CD8-positive, alpha-beta memory T cell (primary cell): ENCODE results near the gene HHIPL1. TPM values are rescaled to one million over a fixed set of nuclear protein-coding genes. Genes with fewer than 3 reads are reported as not detected.
A peak's percentile ranks its signal among the peaks of the same experiment; 100 is the strongest.

Experiments used
- CTCF ChIA-PET: fragments of 350-600 bp; sonication (Branson Sonifier 250); formaldehyde crosslinking; loops from one replicate; lab custom pipeline; 2021; ENCODE audit warnings: antibody characterized with exemption; lab: Charles Lee
- POLR2A ChIA-PET: fragments of 350-600 bp; sonication (Branson Sonifier 250); formaldehyde crosslinking; loops from one replicate; lab custom pipeline; 2021; ENCODE audit warnings: antibody characterized with exemption; lab: Charles Lee
- DNase-seq, 5 donors: peaks; one replicate each; pipeline versions ENCODE4 v3.0.0 to v3.0.0-alpha.2; 2020 to 2022; ENCODE audit warnings: mixed read lengths in 1 of 5
- H3K27ac ChIP-seq: one replicate; pipeline ENCODE4 v1.7.0; 2013; ENCODE audit warnings: low read depth, mild to moderate bottlenecking, low read length, moderate library complexity
- H3K27me3 ChIP-seq: 2 replicates; pipeline ENCODE4 v1.7.0; 2013; ENCODE audit warnings: low read length, mild to moderate bottlenecking; ENCODE audit not compliant: insufficient read depth, poor library complexity, severe bottlenecking
- H3K36me3 ChIP-seq: 2 replicates; pipeline ENCODE4 v1.7.0; 2013; ENCODE audit warnings: mild to moderate bottlenecking, low read length, moderate library complexity; ENCODE audit not compliant: insufficient read depth
- H3K4me1 ChIP-seq: 2 replicates; pipeline ENCODE4 v1.7.0; 2013; ENCODE audit warnings: mild to moderate bottlenecking, low read length, moderate library complexity; ENCODE audit not compliant: insufficient read depth
- H3K4me3 ChIP-seq: 2 replicates; pipeline ENCODE4 v1.7.0; 2013; ENCODE audit warnings: mild to moderate bottlenecking, low read length
- H3K9me3 ChIP-seq: 2 replicates; pipeline ENCODE4 v1.7.0; 2013; ENCODE audit warnings: mild to moderate bottlenecking, low read length
- H3K27ac Mint-ChIP-seq, 8 donors: one replicate each; pipeline ENCODE4 v1.8.0; 2020 to 2021; ENCODE audit warnings: mixed read lengths in 8 of 8, mild to moderate bottlenecking in 6 of 8, inconsistent platforms in 3 of 8, moderate library complexity in 3 of 8
- H3K27me3 Mint-ChIP-seq, 2 donors: one replicate each; pipeline ENCODE4 v1.8.0; 2020 to 2021; ENCODE audit warnings: mixed read lengths in 2 of 2, mild to moderate bottlenecking in 1 of 2, moderate library complexity in 1 of 2
- H3K36me3 Mint-ChIP-seq, 3 donors: one replicate each; pipeline ENCODE4 v1.8.0; 2020 to 2021; ENCODE audit warnings: mixed read lengths in 3 of 3, inconsistent platforms in 1 of 3, mild to moderate bottlenecking in 1 of 3
- H3K4me1 Mint-ChIP-seq, 3 donors: one replicate each; pipeline ENCODE4 v1.8.0; 2020 to 2021; ENCODE audit warnings: mixed read lengths in 3 of 3, inconsistent platforms in 1 of 3, mild to moderate bottlenecking in 1 of 3
- H3K4me3 Mint-ChIP-seq, 7 donors: one replicate each; pipeline ENCODE4 v1.8.0; 2020 to 2021; ENCODE audit warnings: mixed read lengths in 7 of 7, mild to moderate bottlenecking in 6 of 7, moderate library complexity in 4 of 7, inconsistent platforms in 2 of 7
- H3K9me3 Mint-ChIP-seq, 5 donors: one replicate each; pipeline ENCODE4 v1.8.0; 2020 to 2022; ENCODE audit warnings: mixed read lengths in 5 of 5, mild to moderate bottlenecking in 3 of 5, moderate library complexity in 2 of 5, inconsistent platforms in 1 of 5
- polyA plus RNA-seq: library from polyadenylated mRNA; unstranded; fragments of 300-500 nt; fragmentation: Illumina TruSeq; gene quantifications from one replicate; pipeline ENCODE4 v1.2.3, GENCODE V29; 2021
- total RNA-seq, 2 experiments: library from RNA; stranded (reverse); gene quantifications; one replicate each; pipeline ENCODE4 v1.2.3, GENCODE V29; 2021

The HHIPL1 gene
- total and polyA plus RNA-seq, 3 experiments from 2014 or later: 0.04 TPM; not detected in 2

GRCh38 chr14:99687284-99688209 is 42.6 kb downstream of the HHIPL1 start:
- H3K36me3 Mint-ChIP-seq: peaks cover 2 to 4% (median 3%) of the 10 kb centered on the region in 3 donors
- no peaks in the 10 kb centered on the region for H3K9me3 ChIP-seq
- H3K27ac ChIP-seq: no peak overlapping the region
- CTCF ChIA-PET: interaction anchor here (0.8 to 1.7 kb wide), 7 partner anchors 9 to 171 kb away, joined by 3 to 12 read pairs (median 3); no protein-coding TSS in a partner anchor
- no peaks in the 10 kb centered on the region for H3K36me3 ChIP-seq
- POLR2A ChIA-PET: no interaction called here
- peaks cover 21% of the 10 kb centered on the region for H3K27me3 ChIP-seq
- peaks cover 10 to 19% (median 11%) of the 10 kb centered on the region in 3 donors for H3K4me1 Mint-ChIP-seq
- H3K4me3 ChIP-seq: no peak overlapping the region
- peak overlapping the region in 1 of 7 donors; percentile 63 for H3K4me3 Mint-ChIP-seq
- H3K27ac Mint-ChIP-seq: no peak overlapping the region
- DNase-seq: peak in 4 of 5 donors; percentile 16 to 48 (median 28)
- peaks cover 19 to 43% of the 10 kb centered on the region in 2 donors for H3K27me3 Mint-ChIP-seq
- H3K4me1 ChIP-seq: peaks cover 19% of the 10 kb centered on the region
- H3K9me3 Mint-ChIP-seq: no peaks in the 10 kb centered on the region

GRCh38 chr14:99688210-99688581 is 43.3 kb downstream of the HHIPL1 start:
- Histone ChIP-seq H3K4me3 (no peak overlapping the region), H3K27ac (no peak overlapping the region), H3K36me3 (no peaks in the 10 kb centered on the region), H3K9me3 (no peaks in the 10 kb centered on the region), H3K27me3 (peaks cover 21% of the 10 kb centered on the region), H3K4me1 (peaks cover 15% of the 10 kb centered on the region)
- H3K36me3 Mint-ChIP-seq: peaks cover 2 to 4% (median 3%) of the 10 kb centered on the region in 3 donors
- ChIA-PET POLR2A (no interaction called here), CTCF (interaction anchor here (0.8 to 1.7 kb wide), 6 partner anchors 8 to 172 kb away, joined by 3 to 12 read pairs (median 3); no protein-coding TSS in a partner anchor)
- H3K9me3 Mint-ChIP-seq: no peaks in the 10 kb centered on the region
- no peak overlapping the region for H3K27ac Mint-ChIP-seq
- peaks cover 17 to 43% of the 10 kb centered on the region in 2 donors for H3K27me3 Mint-ChIP-seq
- no peak overlapping the region for H3K4me3 Mint-ChIP-seq
- peaks cover 5 to 13% (median 9%) of the 10 kb centered on the region in 3 donors for H3K4me1 Mint-ChIP-seq
- no peak for DNase-seq

- Mint-ChIP-seq H3K9me3 (no peaks in the 10 kb centered on the region), H3K36me3 (peaks cover 2 to 4% (median 2%) of the 10 kb centered on the region in 3 donors), H3K27ac (no peak overlapping the region), H3K4me3 (peak overlapping the region in 1 of 7 donors; percentile 25), H3K27me3 (peaks cover 17 to 43% of the 10 kb centered on the region in 2 donors), H3K4me1 (peaks cover 5 to 13% (median 9%) of the 10 kb centered on the region in 3 donors)
- Histone ChIP-seq H3K36me3 (no peaks in the 10 kb centered on the region), H3K4me3 (no peak overlapping the region), H3K27ac (no peak overlapping the region), H3K9me3 (no peaks in the 10 kb centered on the region), H3K27me3 (peaks cover 21% of the 10 kb centered on the region), H3K4me1 (peaks cover 11% of the 10 kb centered on the region)
- POLR2A ChIA-PET: no interaction called here
- no peak for DNase-seq
- CTCF ChIA-PET: interaction anchor here (0.8 to 1.7 kb wide), 6 partner anchors 8 to 172 kb away, joined by 3 to 12 read pairs (median 3); no protein-coding TSS in a partner anchor
Measured at GRCh38 chr14:99688629-99689028, 43.7 kb downstream of the HHIPL1 start.

GRCh38 chr14:99689266-99690236 is 44.6 kb downstream of the HHIPL1 start:
- Histone ChIP-seq H3K4me3 (no peak overlapping the region), H3K27ac (no peak overlapping the region), H3K36me3 (no peaks in the 10 kb centered on the region), H3K4me1 (peaks cover 10% of the 10 kb centered on the region), H3K27me3 (peaks cover 21% of the 10 kb centered on the region), H3K9me3 (no peaks in the 10 kb centered on the region)
- POLR2A ChIA-PET: no interaction called here
- peaks cover 17 to 43% of the 10 kb centered on the region in 2 donors for H3K27me3 Mint-ChIP-seq
- peak overlapping the region in 1 of 8 donors; percentile 65 for H3K27ac Mint-ChIP-seq
- H3K4me3 Mint-ChIP-seq: no peak overlapping the region
- H3K36me3 Mint-ChIP-seq: peaks cover 0 to 4% (median 2%) of the 10 kb centered on the region in 3 donors
- H3K9me3 Mint-ChIP-seq: no peaks in the 10 kb centered on the region
- CTCF ChIA-PET: no interaction called here
- DNase-seq: no peak
- peaks cover 5 to 10% (median 6%) of the 10 kb centered on the region in 3 donors for H3K4me1 Mint-ChIP-seq

GRCh38 chr14:99690636-99691035 is 45.7 kb downstream of the HHIPL1 start:
- Mint-ChIP-seq H3K27ac (no peak overlapping the region), H3K36me3 (peaks cover 0 to 4% (median 2%) of the 10 kb centered on the region in 3 donors), H3K9me3 (no peaks in the 10 kb centered on the region), H3K27me3 (peaks cover 16 to 46% of the 10 kb centered on the region in 2 donors), H3K4me1 (peaks cover 4 to 6% (median 6%) of the 10 kb centered on the region in 3 donors), H3K4me3 (no peak overlapping the region)
- Histone ChIP-seq H3K27ac (no peak overlapping the region), H3K27me3 (peaks cover 21% of the 10 kb centered on the region), H3K4me1 (peaks cover 7% of the 10 kb centered on the region), H3K9me3 (no peaks in the 10 kb centered on the region), H3K4me3 (no peak overlapping the region), H3K36me3 (no peaks in the 10 kb centered on the region)
- ChIA-PET POLR2A (no interaction called here), CTCF (no interaction called here)
- no peak for DNase-seq

- peaks cover 0 to 4% (median 2%) of the 10 kb centered on the region in 3 donors for H3K36me3 Mint-ChIP-seq
Measured at GRCh38 chr14:99691111-99691885, 46.4 kb downstream of the HHIPL1 start.

GRCh38 chr14:99693918-99694317 is 49.0 kb downstream of the HHIPL1 start:
- H3K4me1 Mint-ChIP-seq: peaks cover under 1 to 5% (median under 1%) of the 10 kb centered on the region in 3 donors
- no peaks in the 10 kb centered on the region for H3K9me3 ChIP-seq
- H3K27ac ChIP-seq: no peak overlapping the region
- H3K4me1 ChIP-seq: no peaks in the 10 kb centered on the region
- H3K4me3 Mint-ChIP-seq: no peak overlapping the region
- H3K9me3 Mint-ChIP-seq: no peaks in the 10 kb centered on the region
- H3K27me3 ChIP-seq: peaks cover 11% of the 10 kb centered on the region
- no peak overlapping the region for H3K4me3 ChIP-seq
- no peak for DNase-seq
- peaks cover 15 to 49% of the 10 kb centered on the region in 2 donors for H3K27me3 Mint-ChIP-seq
- ChIA-PET POLR2A (no interaction called here), CTCF (no interaction called here)
- H3K36me3 Mint-ChIP-seq: peaks cover 0 to 4% (median 2%) of the 10 kb centered on the region in 3 donors
- H3K36me3 ChIP-seq: no peaks in the 10 kb centered on the region
- H3K27ac Mint-ChIP-seq: no peak overlapping the region

More at GRCh38 chr14:99691111-99691885, 46.4 kb downstream of the HHIPL1 start:
- Histone ChIP-seq H3K4me3 (no peak overlapping the region), H3K36me3 (no peaks in the 10 kb centered on the region), H3K27me3 (peaks cover 21% of the 10 kb centered on the region), H3K4me1 (peaks cover 7% of the 10 kb centered on the region), H3K27ac (no peak overlapping the region), H3K9me3 (no peaks in the 10 kb centered on the region)
- H3K4me1 Mint-ChIP-seq: peaks cover 0 to 6% (median 5%) of the 10 kb centered on the region in 3 donors
- H3K9me3 Mint-ChIP-seq: no peaks in the 10 kb centered on the region
- H3K4me3 Mint-ChIP-seq: no peak overlapping the region
- POLR2A ChIA-PET: no interaction called here
- no peak overlapping the region for H3K27ac Mint-ChIP-seq
- DNase-seq: no peak
- peaks cover 16 to 46% of the 10 kb centered on the region in 2 donors for H3K27me3 Mint-ChIP-seq
- CTCF ChIA-PET: no interaction called here
